Stimulated activated CD4-positive, alpha-beta T cell treated with anti-CD3 and anti-CD28 coated beads, TNF-alpha, amount 100 ng/mL, for 1 hour (primary cell): ENCODE data around the gene FOXD4.
"Not testable (repeated sequence)": the region's sequence is repeated elsewhere in the genome, so short reads cannot be mapped to it uniquely, and the experiment has no call there.

Source experiments
- DNase-seq, 3 donors: peaks; one replicate each; pipeline ENCODE4 v3.0.0-alpha.2; 2020; ENCODE audit warnings: low read depth in 3 of 3, low spot score in 1 of 3

The FOXD4 gene

GRCh38 chr9:117995-118467 is at the start of gene FOXD4:
Gene FOXD4 (minus strand): TSS chr9:118417. CDS start chr9:118119, 298 bp downstream.
- DNase-seq, result not testable (repeated sequence)

GRCh38 chr9:159871-160270 is 41.7 kb upstream of the FOXD4 start:
- DNase-seq, result not testable (repeated sequence)

- not testable (repeated sequence) for DNase-seq
Measured at GRCh38 chr9:151173-151572, 33.0 kb upstream of the FOXD4 start.

GRCh38 chr9:139880-140279 is 21.7 kb upstream of the FOXD4 start:
- DNase-seq, result not testable (repeated sequence)

GRCh38 chr9:117144-117994 is 848 bp downstream of the FOXD4 start:
- DNase-seq, result not testable (repeated sequence)

GRCh38 chr9:116239-117077 is 1.8 kb downstream of the FOXD4 start:
- not testable (repeated sequence) for DNase-seq

- not testable (repeated sequence) for DNase-seq
Measured at GRCh38 chr9:115118-115451, 3.1 kb downstream of the FOXD4 start.

GRCh38 chr9:114267-115117 is 3.7 kb downstream of the FOXD4 start:
- not testable (repeated sequence) for DNase-seq

- DNase-seq, result peak in 1 of 3 donors; percentile 12
Measured at GRCh38 chr9:113468-114266, 4.5 kb downstream of the FOXD4 start.

- DNase-seq, result not testable (repeated sequence)
Measured at GRCh38 chr9:112589-113467, 5.4 kb downstream of the FOXD4 start.

GRCh38 chr9:110672-111071 is 7.5 kb downstream of the FOXD4 start:
- DNase-seq, result not testable (repeated sequence)

- not testable (repeated sequence) for DNase-seq
Measured at GRCh38 chr9:109540-109939, 8.7 kb downstream of the FOXD4 start.

- not testable (repeated sequence) for DNase-seq
Measured at GRCh38 chr9:108742-109495, 9.3 kb downstream of the FOXD4 start.

- DNase-seq, result not testable (repeated sequence)
Measured at GRCh38 chr9:105991-106390, 12.2 kb downstream of the FOXD4 start.

- DNase-seq, result not testable (repeated sequence)
Measured at GRCh38 chr9:100430-100829, 17.8 kb downstream of the FOXD4 start.

- DNase-seq, result not testable (repeated sequence)
Measured at GRCh38 chr9:99867-100266, 18.4 kb downstream of the FOXD4 start.

GRCh38 chr9:98775-99174 is 19.4 kb downstream of the FOXD4 start:
- not testable (repeated sequence) for DNase-seq

- DNase-seq, result not testable (repeated sequence)
Measured at GRCh38 chr9:94992-95391, 23.2 kb downstream of the FOXD4 start.
